ENCODE data around the gene INF2. TPM values are rescaled to one million over a fixed set of nuclear protein-coding genes. Genes with fewer than 3 reads are reported as not detected.
A peak's percentile ranks its signal among the peaks of the same experiment; 100 is the strongest.

Gene INF2
- total RNA-seq, 1 donor from 2014 or later = 7.8 TPM

- Histone ChIP-seq H3K27ac (no peak overlapping the region), H2AFZ (replicated peaks) (peak overlapping the region; percentile 73), H3K79me2 (ENCODE audit: low read depth) (no peaks in the 10 kb centered on the region), H3K4me3 (peak overlapping the region; percentile 49), H3K4me1 (peaks cover 38% of the 10 kb centered on the region), H3K36me3 (no peaks in the 10 kb centered on the region), H4K20me1 (ENCODE audit: low read depth) (no peaks in the 10 kb centered on the region), H3K9me3 (ENCODE audit: low read depth) (no peaks in the 10 kb centered on the region), H3F3A (ENCODE audit: low read depth) (peaks cover 31% of the 10 kb centered on the region), H3K4me2 (peak overlapping the region; percentile 81), H3K9ac (no peak overlapping the region), H3K27me3 (no peaks in the 10 kb centered on the region)
- Mint-ChIP-seq H3K27ac (peak overlapping the region; percentile 90), H3K9me3 (peaks cover 3% of the 10 kb centered on the region), H3K36me3 (peaks cover 2% of the 10 kb centered on the region), H3K27me3 (ENCODE audit: insufficient read depth, low read depth) (peaks cover 4% of the 10 kb centered on the region), H3K4me1 (peaks cover 30% of the 10 kb centered on the region), H3K4me3 (peak overlapping the region; percentile 79)
- DNase-seq (ENCODE audit: low spot score) = peak; percentile 56
- TF ChIP-seq EZH2 (IDR thresholded peaks at IDR 0.05) = peak; percentile 31
- no peak for TF ChIP-seq CTCF (IDR thresholded peaks at IDR 0.05)
These were observed 12.5 kb upstream of the INF2 start for GRCh38 chr14:104676694-104677511.

GRCh38 chr14:104677512-104678332 lies 11.7 kb upstream of the INF2 start:
- peak; percentile 83 for DNase-seq (ENCODE audit: low spot score)
- peaks cover 4% of the 10 kb centered on the region for H3K27me3 Mint-ChIP-seq (ENCODE audit: insufficient read depth, low read depth)

GRCh38 chr14:104678346-104678745 lies 11.1 kb upstream of the INF2 start:
- no peaks in the 10 kb centered on the region for H3K9me3 ChIP-seq (ENCODE audit: low read depth)
- no peaks in the 10 kb centered on the region for H3K79me2 ChIP-seq (ENCODE audit: low read depth)
- no peak overlapping the region for H3K27ac ChIP-seq
- H3K27ac Mint-ChIP-seq = peak overlapping the region; percentile 37
- peaks cover 2% of the 10 kb centered on the region for H3K36me3 Mint-ChIP-seq
- H3K4me1 ChIP-seq = peaks cover 53% of the 10 kb centered on the region
- peak overlapping the region; percentile 78 for H3K4me3 Mint-ChIP-seq
- TF ChIP-seq EZH2 (IDR thresholded peaks at IDR 0.05) (no peak), CTCF (IDR thresholded peaks at IDR 0.05) (no peak), EZH2phosphoT487 (IDR thresholded peaks at IDR 0.05) (no peak)
- H3K27me3 ChIP-seq = no peaks in the 10 kb centered on the region
- peak overlapping the region; percentile 81 for H3K4me2 ChIP-seq
- no peaks in the 10 kb centered on the region for H3K36me3 ChIP-seq
- H2AFZ ChIP-seq (replicated peaks) = no peak overlapping the region
- H3K27me3 Mint-ChIP-seq (ENCODE audit: insufficient read depth, low read depth) = peaks cover 4% of the 10 kb centered on the region
- H4K20me1 ChIP-seq (ENCODE audit: low read depth) = no peaks in the 10 kb centered on the region
- DNase-seq (ENCODE audit: low spot score) = peak; percentile 57
- peaks cover 3% of the 10 kb centered on the region for H3K9me3 Mint-ChIP-seq
- peaks cover 38% of the 10 kb centered on the region for H3F3A ChIP-seq (ENCODE audit: low read depth)
- peaks cover 39% of the 10 kb centered on the region for H3K4me1 Mint-ChIP-seq
- no peak overlapping the region for H3K9ac ChIP-seq
- no peak overlapping the region for H3K4me3 ChIP-seq

More at GRCh38 chr14:104677512-104678332, 11.7 kb upstream of the INF2 start:
- peak overlapping the region; percentile 23 for H3K9ac ChIP-seq
- peak overlapping the region; percentile 81 for H3K4me2 ChIP-seq
- no peaks in the 10 kb centered on the region for H3K9me3 ChIP-seq (ENCODE audit: low read depth)
- H3K27me3 ChIP-seq = no peaks in the 10 kb centered on the region
- peaks cover 37% of the 10 kb centered on the region for H3K4me1 Mint-ChIP-seq
- H3K36me3 ChIP-seq = no peaks in the 10 kb centered on the region
- peaks cover 2% of the 10 kb centered on the region for H3K36me3 Mint-ChIP-seq
- peaks cover 38% of the 10 kb centered on the region for H3F3A ChIP-seq (ENCODE audit: low read depth)
- peak overlapping the region; percentile 82 for H3K27ac Mint-ChIP-seq
- H3K27ac ChIP-seq = peak overlapping the region; percentile 72
- no peaks in the 10 kb centered on the region for H4K20me1 ChIP-seq (ENCODE audit: low read depth)
- H3K79me2 ChIP-seq (ENCODE audit: low read depth) = no peaks in the 10 kb centered on the region
- H3K4me3 Mint-ChIP-seq = peak overlapping the region; percentile 78
- peaks cover 3% of the 10 kb centered on the region for H3K9me3 Mint-ChIP-seq
- H3K4me3 ChIP-seq = peak overlapping the region; percentile 49
- H2AFZ ChIP-seq (replicated peaks) = peak overlapping the region; percentile 52
- no peak for TF ChIP-seq CTCF (IDR thresholded peaks at IDR 0.05)
- TF ChIP-seq EZH2phosphoT487 (IDR thresholded peaks at IDR 0.05) = no peak
- no peak for TF ChIP-seq EZH2 (IDR thresholded peaks at IDR 0.05)
- peaks cover 46% of the 10 kb centered on the region for H3K4me1 ChIP-seq

All from neural progenitor cell (in vitro differentiated cells).